SU-DHL-6 (cell line): ENCODE data around the gene LIPK.

Experiments used
- CTCF ChIP-seq: fragments of 200-600 bp; sonication (generic); IDR thresholded peaks from one replicate; pipeline ENCODE4 v1.5.1; 2017; ENCODE audit warnings: antibody characterized with exemption, mild to moderate bottlenecking, low read length, moderate library complexity; ENCODE audit not compliant: insufficient read depth, poor library complexity, severe bottlenecking
- EZH2phosphoT487 ChIP-seq: fragments of 200-600 bp; sonication (generic), shearing (Covaris generic); conservative IDR thresholded peaks from 2 replicates; pipeline ENCODE4 v1.6.1; 2018; ENCODE audit warnings: mild to moderate bottlenecking, antibody characterized with exemption, low read length, moderate library complexity, mixed read lengths

- TF ChIP-seq CTCF (no peak), EZH2phosphoT487 (no peak)
Measured at GRCh38 chr10:88682491-88682890, 23.6 kb upstream of the LIPK start.
